SU-DHL-6 (cell line): ENCODE results near the gene SIGLEC9.

ENCODE experiments used
- CTCF ChIP-seq: fragments of 200-600 bp; sonication (generic); IDR thresholded peaks from one replicate; pipeline ENCODE4 v1.5.1; 2017; ENCODE audit warnings: antibody characterized with exemption, mild to moderate bottlenecking, low read length, moderate library complexity; ENCODE audit not compliant: insufficient read depth, poor library complexity, severe bottlenecking
- EZH2phosphoT487 ChIP-seq: fragments of 200-600 bp; sonication (generic), shearing (Covaris generic); conservative IDR thresholded peaks from 2 replicates; pipeline ENCODE4 v1.6.1; 2018; ENCODE audit warnings: mild to moderate bottlenecking, antibody characterized with exemption, low read length, moderate library complexity, mixed read lengths

GRCh38 chr19:51078104-51078503 lies 46.6 kb upstream of the SIGLEC9 start:
- no peak for TF ChIP-seq CTCF
- no peak for TF ChIP-seq EZH2phosphoT487
